ENCODE data around the gene PRG2.

The PRG2 gene

GRCh38 chr11:57377107-57377506, 13.3 kb downstream of the PRG2 start:
- no peak overlapping the region for H3K27ac ChIP-seq (ENCODE audit: low read depth, low read length)
- peak overlapping the region; percentile 27; the same call in 1 of the 2 replicates for H3K4me3 ChIP-seq (ENCODE audit: low read depth, low read length)
- H3K4me1 ChIP-seq (ENCODE audit: control insufficient read depth, insufficient read depth, low read length), result no peaks in the 10 kb centered on the region; the same call in 1 of the 2 replicates
- no peak overlapping the region for H3K9ac ChIP-seq (ENCODE audit: low read length)
- H3K27me3 ChIP-seq (ENCODE audit: control insufficient read depth, insufficient read depth, low read length), result peaks cover 40% of the 10 kb centered on the region
- no peaks in the 10 kb centered on the region for H3K9me3 ChIP-seq (ENCODE audit: control insufficient read depth, insufficient read depth, low read depth, low read length)
- H3K36me3 ChIP-seq (ENCODE audit: control insufficient read depth, insufficient read depth, low read length), result no peaks in the 10 kb centered on the region

- H3K4me3 ChIP-seq (ENCODE audit: low read depth, low read length), result peak overlapping the region; percentile 27; the same call in 1 of the 2 replicates
- no peaks in the 10 kb centered on the region; the same call in 1 of the 2 replicates for H3K4me1 ChIP-seq (ENCODE audit: control insufficient read depth, insufficient read depth, low read length)
- no peak overlapping the region for H3K27ac ChIP-seq (ENCODE audit: low read depth, low read length)
- no peaks in the 10 kb centered on the region for H3K9me3 ChIP-seq (ENCODE audit: control insufficient read depth, insufficient read depth, low read depth, low read length)
- no peaks in the 10 kb centered on the region for H3K36me3 ChIP-seq (ENCODE audit: control insufficient read depth, insufficient read depth, low read length)
- no peak overlapping the region for H3K9ac ChIP-seq (ENCODE audit: low read length)
- peaks cover 41% of the 10 kb centered on the region for H3K27me3 ChIP-seq (ENCODE audit: control insufficient read depth, insufficient read depth, low read length)
These were observed 14.1 kb downstream of the PRG2 start for GRCh38 chr11:57376095-57377090.

GRCh38 chr11:57375490-57375889, 15.0 kb downstream of the PRG2 start:
- peaks cover 32% of the 10 kb centered on the region for H3K27me3 ChIP-seq (ENCODE audit: control insufficient read depth, insufficient read depth, low read length)

GRCh38 chr11:57374966-57375365, 15.5 kb downstream of the PRG2 start:
- Histone ChIP-seq H3K9ac (ENCODE audit: low read length) (no peak overlapping the region), H3K4me1 (ENCODE audit: control insufficient read depth, insufficient read depth, low read length) (no peaks in the 10 kb centered on the region; the same call in 1 of the 2 replicates), H3K27me3 (ENCODE audit: control insufficient read depth, insufficient read depth, low read length) (peaks cover 31% of the 10 kb centered on the region), H3K36me3 (ENCODE audit: control insufficient read depth, insufficient read depth, low read length) (no peaks in the 10 kb centered on the region), H3K9me3 (ENCODE audit: control insufficient read depth, insufficient read depth, low read depth, low read length) (no peaks in the 10 kb centered on the region), H3K27ac (ENCODE audit: low read depth, low read length) (no peak overlapping the region), H3K4me3 (ENCODE audit: low read depth, low read length) (no peak overlapping the region)

More at GRCh38 chr11:57375490-57375889, 15.0 kb downstream of the PRG2 start:
- Histone ChIP-seq H3K9ac (ENCODE audit: low read length) (no peak overlapping the region), H3K27ac (ENCODE audit: low read depth, low read length) (no peak overlapping the region), H3K36me3 (ENCODE audit: control insufficient read depth, insufficient read depth, low read length) (no peaks in the 10 kb centered on the region), H3K4me3 (ENCODE audit: low read depth, low read length) (no peak overlapping the region), H3K9me3 (ENCODE audit: control insufficient read depth, insufficient read depth, low read depth, low read length) (no peaks in the 10 kb centered on the region), H3K4me1 (ENCODE audit: control insufficient read depth, insufficient read depth, low read length) (no peaks in the 10 kb centered on the region; the same call in 1 of the 2 replicates)

- H3K9me3 ChIP-seq (ENCODE audit: control insufficient read depth, insufficient read depth, low read depth, low read length), result no peaks in the 10 kb centered on the region
- no peaks in the 10 kb centered on the region for H3K36me3 ChIP-seq (ENCODE audit: control insufficient read depth, insufficient read depth, low read length)
- no peak overlapping the region for H3K4me3 ChIP-seq (ENCODE audit: low read depth, low read length)
- H3K4me1 ChIP-seq (ENCODE audit: control insufficient read depth, insufficient read depth, low read length), result no peaks in the 10 kb centered on the region; the same call in 1 of the 2 replicates
- no peak overlapping the region for H3K9ac ChIP-seq (ENCODE audit: low read length)
- H3K27ac ChIP-seq (ENCODE audit: low read depth, low read length), result no peak overlapping the region
- peaks cover 20% of the 10 kb centered on the region; the same call in 1 of the 2 replicates for H3K27me3 ChIP-seq (ENCODE audit: control insufficient read depth, insufficient read depth, low read length)
These were observed 17.3 kb downstream of the PRG2 start for GRCh38 chr11:57373146-57373545.

GRCh38 chr11:57370941-57371340, 19.5 kb downstream of the PRG2 start:
- Histone ChIP-seq H3K4me3 (ENCODE audit: low read depth, low read length) (no peak overlapping the region), H3K36me3 (ENCODE audit: control insufficient read depth, insufficient read depth, low read length) (no peaks in the 10 kb centered on the region), H3K4me1 (ENCODE audit: control insufficient read depth, insufficient read depth, low read length) (peaks cover 3% of the 10 kb centered on the region; the same call in 1 of the 2 replicates), H3K27ac (ENCODE audit: low read depth, low read length) (no peak overlapping the region), H3K27me3 (ENCODE audit: control insufficient read depth, insufficient read depth, low read length) (peaks cover 3% of the 10 kb centered on the region; the same call in 1 of the 2 replicates), H3K9ac (ENCODE audit: low read length) (no peak overlapping the region), H3K9me3 (ENCODE audit: control insufficient read depth, insufficient read depth, low read depth, low read length) (no peaks in the 10 kb centered on the region)

- H3K9ac ChIP-seq (ENCODE audit: low read length), result no peak overlapping the region
- peaks cover 3% of the 10 kb centered on the region; the same call in 1 of the 2 replicates for H3K27me3 ChIP-seq (ENCODE audit: control insufficient read depth, insufficient read depth, low read length)
- peaks cover 10% of the 10 kb centered on the region for H3K4me1 ChIP-seq (ENCODE audit: control insufficient read depth, insufficient read depth, low read length)
- no peaks in the 10 kb centered on the region for H3K9me3 ChIP-seq (ENCODE audit: control insufficient read depth, insufficient read depth, low read depth, low read length)
- no peaks in the 10 kb centered on the region for H3K36me3 ChIP-seq (ENCODE audit: control insufficient read depth, insufficient read depth, low read length)
- no peak overlapping the region for H3K27ac ChIP-seq (ENCODE audit: low read depth, low read length)
- H3K4me3 ChIP-seq (ENCODE audit: low read depth, low read length), result no peak overlapping the region
These were observed 20.2 kb downstream of the PRG2 start for GRCh38 chr11:57370251-57370650.

- Histone ChIP-seq H3K4me1 (ENCODE audit: control insufficient read depth, insufficient read depth, low read length) (peaks cover 18% of the 10 kb centered on the region), H3K4me3 (ENCODE audit: low read depth, low read length) (no peak overlapping the region), H3K27ac (ENCODE audit: low read depth, low read length) (no peak overlapping the region), H3K9ac (ENCODE audit: low read length) (no peak overlapping the region), H3K36me3 (ENCODE audit: control insufficient read depth, insufficient read depth, low read length) (no peaks in the 10 kb centered on the region), H3K9me3 (ENCODE audit: control insufficient read depth, insufficient read depth, low read depth, low read length) (no peaks in the 10 kb centered on the region), H3K27me3 (ENCODE audit: control insufficient read depth, insufficient read depth, low read length) (peaks cover 3% of the 10 kb centered on the region; the same call in 1 of the 2 replicates)
These were observed 21.6 kb downstream of the PRG2 start for GRCh38 chr11:57368845-57369232.

- Histone ChIP-seq H3K27ac (ENCODE audit: low read depth, low read length) (no peak overlapping the region), H3K27me3 (ENCODE audit: control insufficient read depth, insufficient read depth, low read length) (peaks cover 3% of the 10 kb centered on the region; the same call in 1 of the 2 replicates), H3K9me3 (ENCODE audit: control insufficient read depth, insufficient read depth, low read depth, low read length) (no peaks in the 10 kb centered on the region), H3K36me3 (ENCODE audit: control insufficient read depth, insufficient read depth, low read length) (no peaks in the 10 kb centered on the region), H3K4me3 (ENCODE audit: low read depth, low read length) (no peak overlapping the region), H3K9ac (ENCODE audit: low read length) (no peak overlapping the region), H3K4me1 (ENCODE audit: control insufficient read depth, insufficient read depth, low read length) (peaks cover 18% of the 10 kb centered on the region)
These were observed 22.2 kb downstream of the PRG2 start for GRCh38 chr11:57368106-57368844.

- Histone ChIP-seq H3K36me3 (ENCODE audit: control insufficient read depth, insufficient read depth, low read length) (no peaks in the 10 kb centered on the region), H3K9me3 (ENCODE audit: control insufficient read depth, insufficient read depth, low read depth, low read length) (no peaks in the 10 kb centered on the region), H3K4me1 (ENCODE audit: control insufficient read depth, insufficient read depth, low read length) (peaks cover 21% of the 10 kb centered on the region), H3K27me3 (ENCODE audit: control insufficient read depth, insufficient read depth, low read length) (no peaks in the 10 kb centered on the region), H3K4me3 (ENCODE audit: low read depth, low read length) (no peak overlapping the region), H3K9ac (ENCODE audit: low read length) (no peak overlapping the region), H3K27ac (ENCODE audit: low read depth, low read length) (no peak overlapping the region)
These were observed 25.4 kb downstream of the PRG2 start for GRCh38 chr11:57364851-57365660.

Measured in HUES6 (cell line).